Mucosa of stomach (tissue), 1 donor: Measurements from ENCODE around the gene CAPN13.

ENCODE experiments used
- H3K27me3 ChIP-seq: one replicate; pipeline ENCODE4 v1.7.0; 2013; ENCODE audit warnings: mild to moderate bottlenecking, low read length; ENCODE audit not compliant: control insufficient read depth, insufficient read depth
- H3K36me3 ChIP-seq: one replicate; pipeline ENCODE4 v1.7.0; 2013; ENCODE audit warnings: low read length; ENCODE audit not compliant: control insufficient read depth, insufficient read depth
- H3K4me1 ChIP-seq: one replicate; pipeline ENCODE4 v1.7.0; 2013; ENCODE audit warnings: mild to moderate bottlenecking, low read length; ENCODE audit not compliant: control insufficient read depth, insufficient read depth
- H3K4me3 ChIP-seq: one replicate; pipeline ENCODE4 v1.7.0; 2013; ENCODE audit warnings: low read length
- H3K9ac ChIP-seq: one replicate; pipeline ENCODE4 v1.7.0; 2013; ENCODE audit warnings: mild to moderate bottlenecking, low read length, moderate library complexity
- H3K9me3 ChIP-seq: one replicate; pipeline ENCODE4 v1.7.0; 2013; ENCODE audit warnings: mild to moderate bottlenecking, low read length, moderate library complexity; ENCODE audit not compliant: control insufficient read depth
- donor health status: Pancreatic carcinoma.

Gene CAPN13, protein sequence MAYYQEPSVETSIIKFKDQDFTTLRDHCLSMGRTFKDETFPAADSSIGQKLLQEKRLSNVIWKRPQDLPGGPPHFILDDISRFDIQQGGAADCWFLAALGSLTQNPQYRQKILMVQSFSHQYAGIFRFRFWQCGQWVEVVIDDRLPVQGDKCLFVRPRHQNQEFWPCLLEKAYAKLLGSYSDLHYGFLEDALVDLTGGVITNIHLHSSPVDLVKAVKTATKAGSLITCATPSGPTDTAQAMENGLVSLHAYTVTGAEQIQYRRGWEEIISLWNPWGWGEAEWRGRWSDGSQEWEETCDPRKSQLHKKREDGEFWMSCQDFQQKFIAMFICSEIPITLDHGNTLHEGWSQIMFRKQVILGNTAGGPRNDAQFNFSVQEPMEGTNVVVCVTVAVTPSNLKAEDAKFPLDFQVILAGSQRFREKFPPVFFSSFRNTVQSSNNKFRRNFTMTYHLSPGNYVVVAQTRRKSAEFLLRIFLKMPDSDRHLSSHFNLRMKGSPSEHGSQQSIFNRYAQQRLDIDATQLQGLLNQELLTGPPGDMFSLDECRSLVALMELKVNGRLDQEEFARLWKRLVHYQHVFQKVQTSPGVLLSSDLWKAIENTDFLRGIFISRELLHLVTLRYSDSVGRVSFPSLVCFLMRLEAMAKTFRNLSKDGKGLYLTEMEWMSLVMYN

DNA sequence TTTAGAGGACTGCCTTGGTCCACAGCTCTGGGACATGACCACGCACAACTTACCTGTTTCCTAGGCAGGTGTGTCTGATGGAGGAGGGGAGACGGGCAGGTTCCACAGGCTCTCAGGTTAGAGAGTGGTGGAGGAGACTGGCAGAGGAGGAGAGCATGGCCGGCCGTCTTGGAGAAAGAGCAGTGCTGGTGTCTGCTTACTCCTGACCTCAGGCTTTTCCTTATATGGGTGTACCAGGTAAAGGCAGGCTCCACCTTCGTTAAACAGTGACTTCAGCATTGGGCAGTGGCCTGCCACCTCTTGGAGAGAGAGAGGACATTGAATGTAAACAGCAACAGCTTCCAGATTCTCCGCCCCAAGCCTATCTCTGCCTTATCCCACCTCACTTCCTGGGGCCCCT lies at the start of gene CAPN13:
CAPN13 (minus strand) TSS at position 198 of the 400 bp plus-strand sequence. CDS start 20,121 bp downstream, outside the sequence.
- no peaks in the 10 kb centered on the region for H3K36me3 ChIP-seq
- peak within 1 kb of the TSS; percentile 32 for H3K4me3 ChIP-seq
- H3K27me3 ChIP-seq = no peaks in the 10 kb centered on the region
- H3K4me1 ChIP-seq = peaks cover 45% of the 10 kb centered on the region
- no peaks in the 10 kb centered on the region for H3K9me3 ChIP-seq
- H3K9ac ChIP-seq = peak within 1 kb of the TSS; percentile 70

DNA sequence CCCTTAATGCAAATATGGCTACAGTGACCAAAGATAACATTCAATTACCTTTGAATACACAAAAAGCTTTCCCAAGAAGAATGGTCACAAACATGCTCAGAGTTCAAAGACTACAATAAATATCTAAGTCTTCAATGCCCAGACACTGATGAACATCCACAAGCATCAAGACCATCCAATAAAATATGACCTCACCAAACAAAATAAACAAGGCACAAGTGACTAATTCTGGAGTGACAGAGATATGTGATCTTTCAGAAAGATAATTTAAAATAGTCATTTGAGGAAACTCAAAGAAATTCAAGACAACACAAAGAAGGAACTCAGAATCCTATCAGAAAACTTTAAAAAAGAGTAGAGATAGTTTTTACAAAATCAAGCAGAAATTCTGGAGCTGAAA lies 40.6 kb upstream of the CAPN13 start:
- Histone ChIP-seq H3K9ac (no peak overlapping the region), H3K4me3 (no peak overlapping the region), H3K27me3 (no peaks in the 10 kb centered on the region), H3K9me3 (no peaks in the 10 kb centered on the region), H3K4me1 (no peaks in the 10 kb centered on the region), H3K36me3 (no peaks in the 10 kb centered on the region)

DNA sequence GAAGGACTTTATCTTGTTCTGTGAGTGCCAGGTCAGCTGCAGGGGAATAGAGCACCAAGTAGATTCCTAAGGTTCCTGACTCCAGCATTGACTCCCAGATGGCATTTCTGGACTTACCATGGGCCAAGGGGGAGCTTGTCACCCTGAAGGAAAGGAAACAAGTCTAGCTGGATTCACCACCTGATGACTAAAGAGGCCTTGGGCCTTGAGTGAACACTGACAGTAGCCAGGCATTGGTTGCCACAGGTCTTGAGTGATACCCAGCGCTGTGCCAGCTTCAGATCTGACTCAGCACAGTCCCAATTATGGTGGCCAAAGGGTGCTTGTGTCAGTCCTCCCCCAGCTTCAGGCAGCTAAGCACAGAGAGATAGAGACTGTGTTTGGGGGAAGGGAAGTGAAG lies 40.1 kb upstream of the CAPN13 start:
- Histone ChIP-seq H3K9ac (no peak overlapping the region), H3K27me3 (no peaks in the 10 kb centered on the region)

DNA sequence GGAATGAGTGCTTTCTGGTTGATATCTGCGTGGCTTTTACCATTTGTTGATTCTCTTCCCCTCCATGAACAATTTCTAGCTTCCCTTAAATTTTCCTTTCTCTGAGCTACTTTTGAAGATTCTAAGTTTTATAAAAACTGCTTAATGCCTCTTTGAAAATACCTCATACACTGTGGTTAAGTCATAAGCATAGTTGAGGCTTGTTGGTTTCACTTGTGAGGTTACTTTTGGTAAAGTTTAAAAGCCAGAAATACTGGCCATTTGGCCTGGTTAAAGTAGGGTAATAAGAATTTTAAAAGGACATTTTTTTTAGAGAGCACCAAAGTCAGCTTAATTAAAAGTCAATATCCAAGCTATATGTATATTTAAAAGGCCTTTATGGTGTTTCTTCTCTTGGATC lies 21.3 kb upstream of the CAPN13 start:
- no peaks in the 10 kb centered on the region for H3K27me3 ChIP-seq
- no peaks in the 10 kb centered on the region for H3K4me1 ChIP-seq
- H3K4me3 ChIP-seq = no peak overlapping the region
- no peaks in the 10 kb centered on the region for H3K9me3 ChIP-seq
- H3K9ac ChIP-seq = no peak overlapping the region
- no peaks in the 10 kb centered on the region for H3K36me3 ChIP-seq

More for the DNA sequence above, 40.1 kb upstream of the CAPN13 start:
- Histone ChIP-seq H3K4me3 (no peak overlapping the region), H3K9me3 (no peaks in the 10 kb centered on the region), H3K36me3 (no peaks in the 10 kb centered on the region), H3K4me1 (no peaks in the 10 kb centered on the region)

DNA sequence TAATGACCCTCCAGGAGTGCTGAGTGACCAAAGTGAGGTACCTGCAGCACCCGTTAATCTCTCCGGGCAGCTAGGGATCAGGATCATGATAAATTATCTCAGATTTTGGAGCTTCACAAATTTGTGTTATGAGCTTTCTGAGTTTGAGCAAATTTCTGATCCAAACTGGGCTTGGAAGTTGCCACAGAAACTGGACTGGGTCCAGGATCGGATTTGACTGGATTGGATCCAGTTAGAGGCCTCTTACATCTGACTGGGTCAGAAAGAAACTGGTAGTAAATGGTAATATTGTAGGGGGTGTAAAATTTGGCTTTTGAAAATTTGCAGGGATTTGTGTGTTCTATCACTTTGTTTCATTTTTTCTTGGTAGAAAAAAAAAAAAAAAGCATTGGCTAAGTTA lies 19.7 kb upstream of the CAPN13 start:
- Histone ChIP-seq H3K4me3 (no peak overlapping the region), H3K9ac (no peak overlapping the region), H3K9me3 (no peaks in the 10 kb centered on the region), H3K36me3 (no peaks in the 10 kb centered on the region), H3K4me1 (no peaks in the 10 kb centered on the region), H3K27me3 (no peaks in the 10 kb centered on the region)

DNA sequence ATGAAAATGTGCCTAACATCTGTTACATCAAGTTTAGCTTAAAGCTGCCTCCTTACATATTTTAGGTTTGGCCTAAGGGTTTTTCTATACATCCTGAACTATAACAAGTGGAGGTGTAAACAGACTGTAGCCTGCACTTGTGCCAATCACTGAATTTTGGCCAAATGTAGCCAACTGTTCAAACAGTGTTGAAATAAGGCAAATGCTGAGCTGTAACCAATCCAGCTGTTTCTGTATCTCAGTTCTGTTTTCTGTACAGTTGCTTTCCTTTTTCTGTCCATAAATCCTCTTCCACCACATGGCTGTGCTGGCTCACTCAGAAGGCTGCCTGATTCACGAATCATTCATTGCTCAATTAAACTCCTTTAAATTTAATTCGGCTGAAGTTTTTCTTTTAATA lies 19.2 kb upstream of the CAPN13 start:
- Histone ChIP-seq H3K4me1 (no peaks in the 10 kb centered on the region), H3K36me3 (no peaks in the 10 kb centered on the region), H3K27me3 (no peaks in the 10 kb centered on the region), H3K9ac (no peak overlapping the region), H3K4me3 (no peak overlapping the region), H3K9me3 (no peaks in the 10 kb centered on the region)

DNA sequence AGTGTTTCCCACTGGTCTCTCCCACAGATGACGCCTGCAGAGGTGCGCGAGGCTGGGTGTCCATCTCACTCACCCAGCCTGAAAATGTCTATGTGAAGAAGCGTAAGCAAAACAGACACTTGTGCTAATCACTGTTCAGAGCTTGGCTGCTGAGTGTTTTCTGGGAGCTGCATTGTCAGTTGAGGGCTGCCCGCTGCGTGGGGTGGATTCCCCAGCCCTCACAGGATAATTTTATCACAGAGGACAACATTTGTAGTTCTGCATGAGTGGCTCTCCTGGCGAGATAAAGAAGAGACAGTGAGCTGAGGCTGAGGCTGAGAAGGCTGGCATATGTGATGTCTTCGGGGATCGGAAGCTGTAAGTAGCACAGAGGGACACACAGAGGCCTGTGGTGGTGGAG lies 16.2 kb upstream of the CAPN13 start:
- no peaks in the 10 kb centered on the region for H3K27me3 ChIP-seq
- H3K9me3 ChIP-seq = no peaks in the 10 kb centered on the region
- H3K36me3 ChIP-seq = no peaks in the 10 kb centered on the region
- H3K9ac ChIP-seq = no peak overlapping the region
- no peak overlapping the region for H3K4me3 ChIP-seq
- no peaks in the 10 kb centered on the region for H3K4me1 ChIP-seq

DNA sequence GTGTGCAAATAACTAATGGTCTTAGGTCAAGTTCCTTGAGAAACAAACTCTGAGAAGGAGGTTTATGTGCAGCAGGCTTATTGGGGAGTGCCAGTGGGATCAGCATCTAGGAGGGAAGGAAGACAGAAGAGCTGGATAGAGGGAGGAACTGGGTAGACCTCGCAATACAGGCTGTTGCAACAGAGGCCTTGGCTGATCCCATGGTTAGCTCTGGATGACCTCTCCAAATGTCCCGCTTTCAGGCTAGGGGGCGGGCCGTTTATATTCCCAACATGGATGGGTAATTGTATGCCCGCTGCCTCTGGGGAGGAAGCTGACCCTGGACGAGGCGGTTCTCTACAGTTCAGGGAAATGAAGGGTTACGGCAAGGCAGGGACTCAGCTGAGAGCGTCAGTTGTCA lies 14.7 kb upstream of the CAPN13 start:
- Histone ChIP-seq H3K36me3 (no peaks in the 10 kb centered on the region), H3K4me3 (no peak overlapping the region), H3K9me3 (no peaks in the 10 kb centered on the region), H3K9ac (no peak overlapping the region), H3K4me1 (no peaks in the 10 kb centered on the region), H3K27me3 (no peaks in the 10 kb centered on the region)

DNA sequence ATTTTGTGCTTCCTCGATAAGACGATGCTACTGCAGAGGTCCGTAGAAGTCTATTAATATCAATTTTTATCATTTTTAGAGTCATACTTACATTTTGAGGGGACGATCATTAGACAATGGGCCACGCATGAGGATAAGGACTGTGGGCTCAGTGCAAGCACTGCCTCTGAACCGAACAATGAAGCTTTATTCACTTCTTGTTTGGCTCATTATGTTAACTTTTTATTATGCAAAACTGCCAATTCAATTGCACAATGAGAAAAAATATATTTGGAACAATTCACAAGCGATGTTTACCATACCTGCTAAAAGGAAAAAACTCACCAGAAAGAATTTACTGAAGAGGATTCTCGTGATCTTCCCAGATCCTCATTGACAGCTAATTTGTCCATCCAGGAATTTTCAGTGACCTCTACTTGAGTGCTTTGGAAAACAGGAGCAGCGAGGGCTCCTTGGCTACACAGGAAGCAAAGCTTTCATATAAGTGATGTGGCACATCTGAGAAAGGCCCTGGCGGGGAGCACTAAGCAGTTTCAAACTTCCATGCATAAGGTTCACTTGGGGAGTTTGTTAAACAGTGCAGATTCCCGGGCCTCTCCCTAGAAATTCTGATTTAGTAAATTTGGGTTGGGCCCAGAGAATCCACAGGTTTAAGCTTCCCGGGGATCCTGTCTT lies 13.3 kb upstream of the CAPN13 start:
- Histone ChIP-seq H3K27me3 (no peaks in the 10 kb centered on the region), H3K4me1 (no peaks in the 10 kb centered on the region), H3K9me3 (no peaks in the 10 kb centered on the region), H3K9ac (no peak overlapping the region), H3K36me3 (no peaks in the 10 kb centered on the region), H3K4me3 (no peak overlapping the region)

DNA sequence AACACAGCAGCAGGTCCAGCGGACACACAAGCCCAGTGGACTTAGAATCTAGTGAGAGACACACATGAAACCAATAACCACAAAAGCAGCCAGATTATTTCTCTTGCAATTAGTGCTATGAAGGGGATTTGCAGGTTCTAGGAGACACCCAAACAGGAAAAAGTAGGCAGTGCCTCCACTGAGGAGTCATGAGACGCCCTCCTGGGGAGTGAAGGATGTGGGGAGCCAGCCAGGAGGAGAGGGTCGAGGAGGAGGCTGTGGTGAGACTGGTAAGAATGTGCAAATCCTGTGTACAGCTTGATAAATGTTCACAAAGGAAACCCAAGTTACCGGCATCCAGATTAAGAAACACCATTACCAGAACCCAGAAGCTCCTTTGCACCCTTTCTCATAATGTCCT lies 2.7 kb upstream of the CAPN13 start:
- Histone ChIP-seq H3K9ac (no peak overlapping the region), H3K27me3 (peaks cover 4% of the 10 kb centered on the region), H3K36me3 (no peaks in the 10 kb centered on the region), H3K4me3 (no peak overlapping the region), H3K9me3 (no peaks in the 10 kb centered on the region), H3K4me1 (peaks cover 39% of the 10 kb centered on the region)

DNA sequence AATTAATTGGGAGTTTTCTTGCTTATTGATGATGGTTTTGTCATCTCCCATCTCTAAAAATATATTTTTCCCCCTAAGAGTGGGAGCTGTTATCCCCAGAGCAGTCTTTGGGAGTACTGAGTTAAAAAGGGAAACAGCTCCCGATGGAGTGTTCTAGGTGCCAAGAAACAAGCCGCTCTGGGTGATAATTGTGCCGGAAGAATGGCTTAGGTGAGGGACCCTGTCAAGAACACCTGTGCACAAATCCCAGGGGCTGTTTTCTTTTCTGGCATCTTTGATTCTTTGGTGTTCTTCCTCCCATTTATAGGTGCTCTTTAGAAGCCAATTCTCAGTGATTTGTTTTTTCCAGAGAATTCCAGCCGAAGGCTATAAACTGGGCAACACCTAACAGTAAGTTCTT lies 1.4 kb upstream of the CAPN13 start:
- Histone ChIP-seq H3K4me3 (no peak overlapping the region), H3K9me3 (no peaks in the 10 kb centered on the region), H3K36me3 (no peaks in the 10 kb centered on the region), H3K4me1 (peaks cover 51% of the 10 kb centered on the region), H3K9ac (no peak overlapping the region), H3K27me3 (no peaks in the 10 kb centered on the region)

DNA sequence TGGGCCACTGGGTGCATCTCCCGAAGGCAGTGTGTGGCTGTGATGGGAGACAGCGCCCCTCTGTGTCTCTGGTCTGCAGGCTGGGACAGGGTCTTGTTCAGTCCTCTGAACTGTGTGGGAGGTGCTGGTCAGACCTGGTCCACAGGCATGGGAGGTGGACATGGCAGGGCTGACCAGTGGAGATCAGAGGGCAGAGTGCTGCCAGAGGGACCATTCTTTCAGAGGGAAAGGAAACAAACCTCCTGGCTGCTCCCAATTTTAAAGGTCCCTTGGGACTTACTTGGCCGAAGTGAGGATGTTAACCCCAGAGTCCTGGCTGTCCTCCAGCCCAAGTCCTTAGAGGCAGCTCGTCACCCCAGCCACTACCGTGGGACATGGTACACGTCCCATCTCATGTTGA lies 4.0 kb downstream of the CAPN13 start:
- Histone ChIP-seq H3K9ac (no peak overlapping the region), H3K9me3 (no peaks in the 10 kb centered on the region)

More for the DNA sequence above, 4.0 kb downstream of the CAPN13 start:
- Histone ChIP-seq H3K36me3 (no peaks in the 10 kb centered on the region), H3K4me3 (no peak overlapping the region), H3K27me3 (no peaks in the 10 kb centered on the region), H3K4me1 (peaks cover 38% of the 10 kb centered on the region)
